HL-60 (cell line): ENCODE data around the gene RPS8.
A peak's percentile ranks its signal among the peaks of the same experiment; 100 is the strongest.

Source experiments
- DNase-seq, 2 experiments: peaks; one replicate each; pipeline ENCODE4 v3.0.0-alpha.2; 2010 to 2020; ENCODE audit warnings: low read depth in 1 of 2, low spot score in 1 of 2
- H3K27ac ChIP-seq: fragments of 250-450 bp; sonication (Bioruptor Pico); replicated peaks from 2 replicates; pipeline ENCODE4 v1.5.1; 2020; ENCODE audit warnings: mild to moderate bottlenecking, moderate library complexity
- H3K27me3 ChIP-seq: fragments of 250-450 bp; sonication (Bioruptor Pico); 2 replicates; pipeline ENCODE4 v1.5.1; 2021; ENCODE audit warnings: mild to moderate bottlenecking, moderate library complexity; ENCODE audit not compliant: insufficient read depth, poor library complexity, severe bottlenecking
- H3K4me3 ChIP-seq: replicated peaks from 2 replicates; pipeline ENCODE4 v1.5.1; 2011; ENCODE audit warnings: mild to moderate bottlenecking, control low read depth, low read length; ENCODE audit not compliant: insufficient read depth
- GABPA ChIP-seq: IDR thresholded peaks from 2 replicates; pipeline ENCODE4 v1.6.1; 2012; ENCODE audit warnings: low read depth
- POLR2AphosphoS5 ChIP-seq: IDR thresholded peaks from 2 replicates; pipeline ENCODE4 v1.6.1; 2012; ENCODE audit warnings: low read depth
- SPI1 ChIP-seq: IDR thresholded peaks from 2 replicates; pipeline ENCODE4 v1.6.1; 2012; ENCODE audit warnings: low read depth, mild to moderate bottlenecking, borderline replicate concordance
- TF ChIP-seq, protein P1 (sequence below): IDR thresholded peaks from 2 replicates; pipeline ENCODE4 v1.6.1; 2012; ENCODE audit warnings: low read depth; ENCODE audit not compliant: insufficient replicate concordance
- TF ChIP-seq, protein P2 (sequence below): IDR thresholded peaks from one replicate; pipeline ENCODE4 v1.5.1; 2011; ENCODE audit warnings: low read length, control low read depth, inconsistent platforms; ENCODE audit not compliant: insufficient read depth

Gene RPS8

DNA sequence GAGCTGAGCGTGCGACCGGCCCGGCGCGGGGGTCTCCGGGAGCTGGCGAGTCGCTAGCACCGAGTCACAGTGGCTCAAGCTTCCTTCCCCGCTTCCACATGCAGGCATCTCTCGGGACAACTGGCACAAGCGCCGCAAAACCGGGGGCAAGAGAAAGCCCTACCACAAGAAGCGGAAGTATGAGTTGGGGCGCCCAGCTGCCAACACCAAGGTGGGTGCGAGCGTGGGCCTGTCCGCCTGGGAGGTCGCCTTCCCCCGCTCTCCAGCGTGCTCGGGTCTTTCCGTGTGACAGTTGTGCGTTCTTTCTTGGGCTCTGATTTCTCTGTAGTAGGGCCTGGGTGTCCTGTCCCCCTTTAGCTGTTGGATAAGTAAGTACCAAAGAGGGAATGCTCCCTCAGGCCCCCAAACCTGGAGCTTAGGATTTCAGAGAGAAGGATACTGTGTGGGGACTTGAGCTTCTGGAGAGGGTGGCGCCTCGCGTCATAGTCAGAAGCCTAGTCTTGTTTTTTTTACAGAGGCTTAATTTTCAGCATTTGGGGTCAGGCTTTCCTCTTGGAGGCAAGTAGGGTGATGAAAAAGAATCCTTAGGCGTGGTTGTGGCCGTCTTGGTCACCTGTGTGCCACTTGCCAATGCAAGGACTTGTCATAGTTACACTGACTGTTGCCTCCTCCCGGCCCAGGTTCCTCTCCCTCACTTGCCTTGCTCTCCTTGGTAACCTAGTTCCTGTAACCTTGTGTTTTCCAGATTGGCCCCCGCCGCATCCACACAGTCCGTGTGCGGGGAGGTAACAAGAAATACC is 790 bp downstream of the RPS8 start:
- peak overlapping the region; percentile 93 for H3K27ac ChIP-seq
- TF ChIP-seq GABPA (no peak), SPI1 (no peak), POLR2AphosphoS5 (no peak)
- DNase-seq, result peak; percentile 67 to 71
- H3K4me3 ChIP-seq, result peak overlapping the region; percentile 86
- no peaks in the 10 kb centered on the region for H3K27me3 ChIP-seq

DNA sequence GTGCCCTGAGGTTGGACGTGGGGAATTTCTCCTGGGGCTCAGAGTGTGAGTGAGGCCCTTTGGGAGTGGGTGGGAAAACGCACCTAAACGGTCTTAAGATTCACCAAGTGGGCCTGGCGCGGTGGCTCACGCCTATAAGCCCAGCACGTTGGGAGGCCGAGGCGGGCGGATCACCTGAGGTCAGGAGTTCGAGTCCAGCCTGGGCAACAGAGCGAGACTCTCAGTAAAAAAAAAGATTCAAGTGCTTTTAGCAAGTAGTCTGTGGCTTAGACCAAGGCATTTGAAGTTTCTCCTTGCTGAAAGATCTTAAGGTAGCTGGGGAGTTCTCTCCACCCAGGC is 1.4 kb downstream of the RPS8 start:
- no peak for DNase-seq
- Histone ChIP-seq H3K4me3 (peak overlapping the region; percentile 86), H3K27ac (peak overlapping the region; percentile 93), H3K27me3 (no peaks in the 10 kb centered on the region)
- TF ChIP-seq, protein P1, sequence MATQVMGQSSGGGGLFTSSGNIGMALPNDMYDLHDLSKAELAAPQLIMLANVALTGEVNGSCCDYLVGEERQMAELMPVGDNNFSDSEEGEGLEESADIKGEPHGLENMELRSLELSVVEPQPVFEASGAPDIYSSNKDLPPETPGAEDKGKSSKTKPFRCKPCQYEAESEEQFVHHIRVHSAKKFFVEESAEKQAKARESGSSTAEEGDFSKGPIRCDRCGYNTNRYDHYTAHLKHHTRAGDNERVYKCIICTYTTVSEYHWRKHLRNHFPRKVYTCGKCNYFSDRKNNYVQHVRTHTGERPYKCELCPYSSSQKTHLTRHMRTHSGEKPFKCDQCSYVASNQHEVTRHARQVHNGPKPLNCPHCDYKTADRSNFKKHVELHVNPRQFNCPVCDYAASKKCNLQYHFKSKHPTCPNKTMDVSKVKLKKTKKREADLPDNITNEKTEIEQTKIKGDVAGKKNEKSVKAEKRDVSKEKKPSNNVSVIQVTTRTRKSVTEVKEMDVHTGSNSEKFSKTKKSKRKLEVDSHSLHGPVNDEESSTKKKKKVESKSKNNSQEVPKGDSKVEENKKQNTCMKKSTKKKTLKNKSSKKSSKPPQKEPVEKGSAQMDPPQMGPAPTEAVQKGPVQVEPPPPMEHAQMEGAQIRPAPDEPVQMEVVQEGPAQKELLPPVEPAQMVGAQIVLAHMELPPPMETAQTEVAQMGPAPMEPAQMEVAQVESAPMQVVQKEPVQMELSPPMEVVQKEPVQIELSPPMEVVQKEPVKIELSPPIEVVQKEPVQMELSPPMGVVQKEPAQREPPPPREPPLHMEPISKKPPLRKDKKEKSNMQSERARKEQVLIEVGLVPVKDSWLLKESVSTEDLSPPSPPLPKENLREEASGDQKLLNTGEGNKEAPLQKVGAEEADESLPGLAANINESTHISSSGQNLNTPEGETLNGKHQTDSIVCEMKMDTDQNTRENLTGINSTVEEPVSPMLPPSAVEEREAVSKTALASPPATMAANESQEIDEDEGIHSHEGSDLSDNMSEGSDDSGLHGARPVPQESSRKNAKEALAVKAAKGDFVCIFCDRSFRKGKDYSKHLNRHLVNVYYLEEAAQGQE, result no peak
- TF ChIP-seq POLR2AphosphoS5, result peak; percentile 48; the same call in 1 of the 2 replicates

DNA sequence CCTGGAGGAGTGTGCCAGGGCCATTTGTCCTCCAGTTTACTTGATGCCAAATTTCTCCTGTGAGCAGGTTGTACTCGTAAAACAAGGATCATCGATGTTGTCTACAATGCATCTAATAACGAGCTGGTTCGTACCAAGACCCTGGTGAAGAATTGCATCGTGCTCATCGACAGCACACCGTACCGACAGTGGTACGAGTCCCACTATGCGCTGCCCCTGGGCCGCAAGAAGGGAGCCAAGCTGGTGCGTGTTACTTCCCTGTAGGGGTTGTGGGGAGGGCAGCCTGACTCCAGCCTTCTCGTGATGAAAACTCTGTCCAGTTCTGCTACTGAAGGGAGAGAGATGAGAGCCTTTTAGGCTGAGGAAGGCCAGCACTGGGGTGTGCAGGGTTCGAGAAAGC is 2.2 kb downstream of the RPS8 start:
- peak overlapping the region; percentile 86 for H3K4me3 ChIP-seq
- H3K27ac ChIP-seq, result peak overlapping the region; percentile 93

DNA sequence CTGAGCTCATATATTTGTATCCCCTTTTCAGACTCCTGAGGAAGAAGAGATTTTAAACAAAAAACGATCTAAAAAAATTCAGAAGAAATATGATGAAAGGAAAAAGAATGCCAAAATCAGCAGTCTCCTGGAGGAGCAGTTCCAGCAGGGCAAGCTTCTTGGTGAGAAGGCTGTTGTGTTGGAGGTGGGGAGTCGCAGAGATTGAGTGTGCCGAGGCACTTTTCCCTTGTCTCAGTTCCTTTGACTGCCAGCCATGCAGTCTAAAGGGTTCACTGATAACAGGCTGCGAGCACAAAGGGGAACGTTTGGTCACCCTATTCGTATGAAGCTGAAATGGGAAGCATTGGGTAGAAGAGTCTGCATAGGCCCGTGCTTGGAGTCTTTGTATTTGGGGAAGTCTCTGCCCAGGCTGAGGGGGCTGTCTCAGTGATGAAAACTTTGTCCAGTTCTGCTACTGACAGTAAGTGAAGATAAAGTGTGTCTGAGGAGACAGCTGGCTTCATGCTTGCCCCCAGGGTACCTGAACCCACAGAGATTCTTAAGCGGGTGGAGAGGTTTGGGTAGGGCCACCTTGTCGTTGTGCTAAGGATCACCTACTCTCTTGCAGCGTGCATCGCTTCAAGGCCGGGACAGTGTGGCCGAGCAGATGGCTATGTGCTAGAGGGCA is 2.8 kb downstream of the RPS8 start:
- no peak for TF ChIP-seq GABPA
- TF ChIP-seq, protein P1, result no peak
- TF ChIP-seq POLR2AphosphoS5, result peak; percentile 38; the same call in 1 of the 2 replicates
- TF ChIP-seq, protein P2, sequence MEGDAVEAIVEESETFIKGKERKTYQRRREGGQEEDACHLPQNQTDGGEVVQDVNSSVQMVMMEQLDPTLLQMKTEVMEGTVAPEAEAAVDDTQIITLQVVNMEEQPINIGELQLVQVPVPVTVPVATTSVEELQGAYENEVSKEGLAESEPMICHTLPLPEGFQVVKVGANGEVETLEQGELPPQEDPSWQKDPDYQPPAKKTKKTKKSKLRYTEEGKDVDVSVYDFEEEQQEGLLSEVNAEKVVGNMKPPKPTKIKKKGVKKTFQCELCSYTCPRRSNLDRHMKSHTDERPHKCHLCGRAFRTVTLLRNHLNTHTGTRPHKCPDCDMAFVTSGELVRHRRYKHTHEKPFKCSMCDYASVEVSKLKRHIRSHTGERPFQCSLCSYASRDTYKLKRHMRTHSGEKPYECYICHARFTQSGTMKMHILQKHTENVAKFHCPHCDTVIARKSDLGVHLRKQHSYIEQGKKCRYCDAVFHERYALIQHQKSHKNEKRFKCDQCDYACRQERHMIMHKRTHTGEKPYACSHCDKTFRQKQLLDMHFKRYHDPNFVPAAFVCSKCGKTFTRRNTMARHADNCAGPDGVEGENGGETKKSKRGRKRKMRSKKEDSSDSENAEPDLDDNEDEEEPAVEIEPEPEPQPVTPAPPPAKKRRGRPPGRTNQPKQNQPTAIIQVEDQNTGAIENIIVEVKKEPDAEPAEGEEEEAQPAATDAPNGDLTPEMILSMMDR, result no peak
- peak; percentile 85 for TF ChIP-seq SPI1
- Histone ChIP-seq H3K27me3 (no peaks in the 10 kb centered on the region), H3K4me3 (peak overlapping the region; percentile 86), H3K27ac (peak overlapping the region; percentile 93)
- DNase-seq, result peak in 1 of 2 experiments; percentile 80

More for the DNA sequence above, 2.2 kb downstream of the RPS8 start:
- no peak for TF ChIP-seq POLR2AphosphoS5
- TF ChIP-seq GABPA, result no peak
- TF ChIP-seq, protein P2, result no peak
- TF ChIP-seq, protein P1, result no peak
- TF ChIP-seq SPI1, result no peak; the same call in 1 of the 2 replicates
- H3K27me3 ChIP-seq, result no peaks in the 10 kb centered on the region
- peak in 1 of 2 experiments; percentile 49 for DNase-seq
